ENCODE results near the gene LRRTM3.

DNA sequence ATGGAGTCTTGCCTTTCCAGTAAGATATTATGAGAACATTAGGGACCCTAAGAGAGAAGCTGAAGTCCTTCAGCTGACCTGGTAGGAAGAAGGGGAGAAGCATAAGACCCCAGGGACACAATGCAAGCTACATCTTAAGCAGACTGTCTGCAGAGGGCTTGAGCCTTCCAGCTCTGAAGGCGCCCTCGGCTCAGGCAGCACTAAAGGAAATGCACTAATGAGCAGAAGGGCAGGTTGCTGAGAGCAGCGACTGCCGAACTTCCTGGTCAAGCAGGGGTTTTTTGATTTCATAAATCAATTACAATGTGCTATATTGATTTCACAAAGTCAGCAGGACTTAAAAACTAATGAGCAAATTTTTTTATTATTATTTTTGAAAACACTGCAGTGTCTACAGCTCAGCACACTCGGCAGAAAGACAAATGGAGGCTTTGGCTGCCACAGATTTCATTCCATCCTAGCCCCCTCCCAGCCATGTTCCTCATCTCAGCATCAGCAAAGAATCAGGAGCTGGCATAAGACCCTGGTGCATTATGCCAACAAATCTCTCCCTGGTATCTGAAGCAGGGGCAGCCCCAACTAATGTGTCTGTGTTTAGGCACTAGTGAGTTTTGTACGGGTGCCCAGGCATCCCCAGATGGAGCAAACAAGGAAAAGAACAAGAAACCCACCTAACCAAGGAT lies 57.1 kb downstream of the LRRTM3 start:
- TF ChIP-seq EP300 (IDR thresholded peaks at IDR 0.05; ENCODE audit: borderline replicate concordance) (no peak), EGR1 (IDR thresholded peaks at IDR 0.05) (no peak), ZBTB7A (IDR thresholded peaks at IDR 0.05; ENCODE audit: low read depth) (no peak), CEBPB (IDR thresholded peaks at IDR 0.05) (no peak), CREB1 (IDR thresholded peaks at IDR 0.05; ENCODE audit: low read depth) (no peak)
- TF ChIP-seq, protein P1, sequence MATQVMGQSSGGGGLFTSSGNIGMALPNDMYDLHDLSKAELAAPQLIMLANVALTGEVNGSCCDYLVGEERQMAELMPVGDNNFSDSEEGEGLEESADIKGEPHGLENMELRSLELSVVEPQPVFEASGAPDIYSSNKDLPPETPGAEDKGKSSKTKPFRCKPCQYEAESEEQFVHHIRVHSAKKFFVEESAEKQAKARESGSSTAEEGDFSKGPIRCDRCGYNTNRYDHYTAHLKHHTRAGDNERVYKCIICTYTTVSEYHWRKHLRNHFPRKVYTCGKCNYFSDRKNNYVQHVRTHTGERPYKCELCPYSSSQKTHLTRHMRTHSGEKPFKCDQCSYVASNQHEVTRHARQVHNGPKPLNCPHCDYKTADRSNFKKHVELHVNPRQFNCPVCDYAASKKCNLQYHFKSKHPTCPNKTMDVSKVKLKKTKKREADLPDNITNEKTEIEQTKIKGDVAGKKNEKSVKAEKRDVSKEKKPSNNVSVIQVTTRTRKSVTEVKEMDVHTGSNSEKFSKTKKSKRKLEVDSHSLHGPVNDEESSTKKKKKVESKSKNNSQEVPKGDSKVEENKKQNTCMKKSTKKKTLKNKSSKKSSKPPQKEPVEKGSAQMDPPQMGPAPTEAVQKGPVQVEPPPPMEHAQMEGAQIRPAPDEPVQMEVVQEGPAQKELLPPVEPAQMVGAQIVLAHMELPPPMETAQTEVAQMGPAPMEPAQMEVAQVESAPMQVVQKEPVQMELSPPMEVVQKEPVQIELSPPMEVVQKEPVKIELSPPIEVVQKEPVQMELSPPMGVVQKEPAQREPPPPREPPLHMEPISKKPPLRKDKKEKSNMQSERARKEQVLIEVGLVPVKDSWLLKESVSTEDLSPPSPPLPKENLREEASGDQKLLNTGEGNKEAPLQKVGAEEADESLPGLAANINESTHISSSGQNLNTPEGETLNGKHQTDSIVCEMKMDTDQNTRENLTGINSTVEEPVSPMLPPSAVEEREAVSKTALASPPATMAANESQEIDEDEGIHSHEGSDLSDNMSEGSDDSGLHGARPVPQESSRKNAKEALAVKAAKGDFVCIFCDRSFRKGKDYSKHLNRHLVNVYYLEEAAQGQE (IDR thresholded peaks at IDR 0.05; ENCODE audit: low read depth): no peak
